Measurements from ENCODE around the gene CRABP2. TPM values are rescaled to one million over a fixed set of nuclear protein-coding genes. Genes with fewer than 3 reads are reported as not detected.
A peak's percentile ranks its signal among the peaks of the same experiment; 100 is the strongest.

The CRABP2 gene
- total RNA-seq, 2 experiments from 2014 or later, result 3.2 to 4.2 TPM

DNA sequence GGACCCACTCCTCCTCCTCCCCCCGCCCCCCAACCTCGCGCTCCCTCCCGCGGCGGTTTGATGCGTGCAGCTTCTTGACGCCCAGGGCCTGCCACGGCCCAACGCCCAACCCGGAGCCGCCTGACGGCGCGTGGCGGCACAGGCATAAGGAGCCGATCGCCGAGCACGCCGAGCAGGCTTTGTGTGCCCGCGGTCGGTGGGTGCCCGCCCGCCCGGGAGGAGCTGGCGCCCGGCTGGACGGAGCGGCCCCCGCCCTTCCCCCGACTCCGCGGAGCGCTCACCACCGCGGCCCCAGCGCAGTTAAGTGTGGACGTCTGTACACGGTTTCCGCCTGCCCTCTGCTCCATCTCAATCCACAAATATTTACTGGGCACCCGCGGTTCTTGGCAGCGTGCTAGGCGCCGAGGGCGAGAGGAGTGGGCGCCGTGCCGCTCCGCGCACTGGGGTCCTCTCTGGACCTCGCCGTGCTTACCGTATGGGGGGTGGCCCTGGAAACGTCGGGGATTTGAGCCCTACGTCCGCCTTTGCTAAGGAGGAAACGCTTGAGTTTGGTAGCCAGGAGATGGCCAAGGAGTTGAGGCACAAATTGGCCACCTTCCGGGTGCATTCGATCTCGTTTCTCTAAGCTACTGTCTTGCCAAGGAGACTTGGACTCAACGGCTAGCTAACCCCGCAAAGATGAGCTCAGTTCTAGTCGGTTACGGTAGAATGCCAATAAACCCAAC, 46.5 kb upstream of the CRABP2 start:
- peak overlapping the region; percentile 85 for H3K27ac Mint-ChIP-seq
- H3K9me3 ChIP-seq (ENCODE audit: control insufficient read depth in 1 of 2, insufficient read depth in 1 of 2, low read length in 2 of 2), result no peaks in the 10 kb centered on the region
- ATAC-seq (ENCODE audit: poor library complexity) (peak; percentile 85), DNase-seq (peak; percentile 95 to 99 (median 98))
- peaks cover 50% of the 10 kb centered on the region for H3K4me1 ChIP-seq (ENCODE audit: insufficient read depth, low read length)
- intact Hi-C loops (cut with DNase I, micrococcal nuclease), result loop anchor here (1.0 to 2.0 kb wide), 3 partner anchors 11 to 23 kb away; partner anchors contain the start of genes ISG20L2 (in 2 of the 2), METTL25B (in 2 of the 2) and MRPL24 (in 2 of the 2)
- ChIA-PET CTCF (interaction anchor here (0.6 to 2.6 kb wide), 5 partner anchors 10 to 62 kb away, joined by 3 to 30 read pairs (median 4); partner anchors contain the start of genes METTL25B, MRPL24 and PRCC), POLR2A (interaction anchor here (0.7 to 3.8 kb wide), 9 partner anchors 11 to 251 kb away, joined by 3 to 74 read pairs (median 7); partner anchors contain the start of genes ISG20L2, MEF2D, METTL25B and MRPL24)
- H3K27ac ChIP-seq (ENCODE audit: low read depth in 1 of 2, low read length in 2 of 2), result peak overlapping the region; percentile 61 to 86
- no peaks in the 10 kb centered on the region for H3K27me3 ChIP-seq (ENCODE audit: control insufficient read depth in 1 of 2, insufficient read depth in 2 of 2, low read length in 2 of 2)
- H3K4me1 Mint-ChIP-seq (ENCODE audit: low read depth), result peaks cover 60% of the 10 kb centered on the region
- H3K36me3 Mint-ChIP-seq (ENCODE audit: low read depth), result peaks cover 17% of the 10 kb centered on the region
- no peaks in the 10 kb centered on the region for H3K9me3 Mint-ChIP-seq
- peak overlapping the region; percentile 91 for H3K4me3 Mint-ChIP-seq
- TF ChIP-seq, protein P1, sequence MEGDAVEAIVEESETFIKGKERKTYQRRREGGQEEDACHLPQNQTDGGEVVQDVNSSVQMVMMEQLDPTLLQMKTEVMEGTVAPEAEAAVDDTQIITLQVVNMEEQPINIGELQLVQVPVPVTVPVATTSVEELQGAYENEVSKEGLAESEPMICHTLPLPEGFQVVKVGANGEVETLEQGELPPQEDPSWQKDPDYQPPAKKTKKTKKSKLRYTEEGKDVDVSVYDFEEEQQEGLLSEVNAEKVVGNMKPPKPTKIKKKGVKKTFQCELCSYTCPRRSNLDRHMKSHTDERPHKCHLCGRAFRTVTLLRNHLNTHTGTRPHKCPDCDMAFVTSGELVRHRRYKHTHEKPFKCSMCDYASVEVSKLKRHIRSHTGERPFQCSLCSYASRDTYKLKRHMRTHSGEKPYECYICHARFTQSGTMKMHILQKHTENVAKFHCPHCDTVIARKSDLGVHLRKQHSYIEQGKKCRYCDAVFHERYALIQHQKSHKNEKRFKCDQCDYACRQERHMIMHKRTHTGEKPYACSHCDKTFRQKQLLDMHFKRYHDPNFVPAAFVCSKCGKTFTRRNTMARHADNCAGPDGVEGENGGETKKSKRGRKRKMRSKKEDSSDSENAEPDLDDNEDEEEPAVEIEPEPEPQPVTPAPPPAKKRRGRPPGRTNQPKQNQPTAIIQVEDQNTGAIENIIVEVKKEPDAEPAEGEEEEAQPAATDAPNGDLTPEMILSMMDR (IDR thresholded peaks at IDR 0.05), result no peak
- no peaks in the 10 kb centered on the region for H3K36me3 ChIP-seq (ENCODE audit: insufficient read depth, low read length)
- no peaks in the 10 kb centered on the region for H3K27me3 Mint-ChIP-seq
- H3K4me3 ChIP-seq (ENCODE audit: low read length), result peak overlapping the region; percentile 97

DNA sequence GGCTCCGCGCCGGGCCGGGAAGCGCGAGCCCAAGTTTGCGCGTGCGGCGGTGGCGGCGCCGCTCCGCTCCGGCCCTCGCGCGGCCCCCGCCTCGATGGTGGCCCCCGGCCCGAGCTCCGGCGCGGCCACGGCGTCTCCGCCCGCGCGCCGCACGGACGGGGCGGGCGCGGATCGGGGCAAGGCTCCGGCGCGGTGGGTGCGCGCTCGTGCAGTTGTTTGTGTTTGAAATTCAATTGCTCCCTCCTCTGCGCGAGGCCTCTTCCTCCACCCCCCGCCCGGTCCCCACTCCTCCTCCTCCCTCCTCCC, 46.0 kb upstream of the CRABP2 start, which contains the start of gene HDGF:
Gene HDGF (minus strand): TSS at position 225 of the 306 bp plus-strand sequence. CDS start 246 bp downstream, outside the sequence.
- intact Hi-C loops (cut with DNase I, micrococcal nuclease), result loop anchor here (1.0 to 2.0 kb wide), 2 partner anchors 10 to 23 kb away; partner anchors contain the start of genes MRPL24 (in 2 of the 2), ISG20L2 (in 1 of the 2) and METTL25B (in 1 of the 2)
- Mint-ChIP-seq H3K36me3 (ENCODE audit: low read depth) (peaks cover 17% of the 10 kb centered on the region), H3K4me1 (ENCODE audit: low read depth) (peaks cover 65% of the 10 kb centered on the region), H3K4me3 (peak within 1 kb of the TSS; percentile 96), H3K27me3 (no peaks in the 10 kb centered on the region), H3K27ac (peak within 1 kb of the TSS; percentile 85), H3K9me3 (no peaks in the 10 kb centered on the region)
- DNase-seq (no peak), ATAC-seq (ENCODE audit: poor library complexity) (no peak)
- ChIA-PET POLR2A (interaction anchor here (1.2 to 3.8 kb wide), 8 partner anchors 10 to 250 kb away, joined by 3 to 74 read pairs (median 8); partner anchors contain the start of genes ISG20L2, MEF2D, METTL25B and MRPL24), CTCF (interaction anchor here (1.5 to 2.6 kb wide), 3 partner anchors 9 to 25 kb away, joined by 3 to 30 read pairs (median 8); partner anchors contain the start of genes METTL25B and PRCC)
- TF ChIP-seq, protein P1 (IDR thresholded peaks at IDR 0.05), result no peak
- peak within 1 kb of the TSS; percentile 97 for H3K4me3 ChIP-seq (ENCODE audit: low read length)
- no peaks in the 10 kb centered on the region for H3K36me3 ChIP-seq (ENCODE audit: insufficient read depth, low read length)
- H3K4me1 ChIP-seq (ENCODE audit: insufficient read depth, low read length), result peaks cover 55% of the 10 kb centered on the region
- H3K27me3 ChIP-seq (ENCODE audit: control insufficient read depth in 1 of 2, insufficient read depth in 2 of 2, low read length in 2 of 2), result no peaks in the 10 kb centered on the region
- peak within 1 kb of the TSS; percentile 70 to 86 for H3K27ac ChIP-seq (ENCODE audit: low read depth in 1 of 2, low read length in 2 of 2)
- H3K9me3 ChIP-seq (ENCODE audit: control insufficient read depth in 1 of 2, insufficient read depth in 1 of 2, low read length in 2 of 2), result no peaks in the 10 kb centered on the region

DNA sequence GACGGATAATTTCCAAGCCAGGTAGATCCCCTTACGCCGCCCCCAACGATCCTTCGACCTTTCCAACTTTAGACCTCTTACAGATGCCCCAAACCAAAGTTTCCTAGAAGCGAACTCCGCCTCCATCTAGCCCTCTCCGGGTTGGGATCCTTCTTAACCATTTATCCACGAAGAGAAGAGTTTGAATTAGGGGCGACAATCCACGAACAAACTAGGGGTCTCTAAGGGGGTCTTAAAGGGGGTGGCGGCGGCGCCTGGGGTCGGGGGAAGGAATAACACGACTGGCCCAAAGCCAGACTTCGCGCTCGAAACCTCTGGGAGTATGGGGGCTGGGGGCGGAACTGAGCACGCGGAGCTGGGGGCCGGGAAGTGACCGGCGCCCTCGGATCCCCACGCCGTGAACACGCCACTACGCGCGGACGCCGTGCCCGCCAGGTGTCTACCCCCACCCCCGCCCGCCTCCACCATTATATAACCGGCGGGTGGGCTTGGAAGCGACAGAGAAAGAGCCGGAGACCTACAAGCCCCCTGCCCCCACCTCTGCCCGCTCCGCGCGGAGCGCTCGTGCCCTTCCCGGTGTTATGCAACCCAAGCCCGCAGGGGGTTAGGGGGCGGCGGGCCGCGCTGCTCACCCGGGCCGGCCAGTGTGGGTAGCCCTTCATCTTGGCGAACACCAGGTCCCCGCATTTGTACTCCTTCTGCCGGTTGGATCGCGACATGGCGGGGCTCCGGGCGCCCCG, 45.5 kb upstream of the CRABP2 start:
- ChIA-PET CTCF (interaction anchor here (1.5 to 2.6 kb wide), 3 partner anchors 9 to 24 kb away, joined by 3 to 30 read pairs (median 8); partner anchors contain the start of genes METTL25B and PRCC), POLR2A (interaction anchor here (0.7 to 3.8 kb wide), 9 partner anchors 10 to 250 kb away, joined by 3 to 74 read pairs (median 7); partner anchors contain the start of genes ISG20L2, MEF2D, METTL25B and MRPL24)
- H3K4me1 ChIP-seq (ENCODE audit: insufficient read depth, low read length), result peaks cover 61% of the 10 kb centered on the region
- peak overlapping the region; percentile 70 to 80 for H3K27ac ChIP-seq (ENCODE audit: low read depth in 1 of 2, low read length in 2 of 2)
- no peaks in the 10 kb centered on the region for H3K27me3 ChIP-seq (ENCODE audit: control insufficient read depth in 1 of 2, insufficient read depth in 2 of 2, low read length in 2 of 2)
- DNase-seq, result peak in 11 of 14 experiments; percentile 26 to 68 (median 38)
- Mint-ChIP-seq H3K36me3 (ENCODE audit: low read depth) (peaks cover 20% of the 10 kb centered on the region), H3K4me3 (peak overlapping the region; percentile 96), H3K27me3 (no peaks in the 10 kb centered on the region), H3K4me1 (ENCODE audit: low read depth) (peaks cover 70% of the 10 kb centered on the region), H3K27ac (peak overlapping the region; percentile 85), H3K9me3 (no peaks in the 10 kb centered on the region)
- H3K36me3 ChIP-seq (ENCODE audit: insufficient read depth, low read length), result no peaks in the 10 kb centered on the region
- peak overlapping the region; percentile 97 for H3K4me3 ChIP-seq (ENCODE audit: low read length)
- intact Hi-C loops (cut with DNase I, micrococcal nuclease), result loop anchor here (1.0 to 2.0 kb wide), 2 partner anchors 10 to 22 kb away; partner anchors contain the start of genes MRPL24 (in 2 of the 2), ISG20L2 (in 1 of the 2) and METTL25B (in 1 of the 2)
- peak; percentile 24 for ATAC-seq (ENCODE audit: poor library complexity)
- TF ChIP-seq, protein P1 (IDR thresholded peaks at IDR 0.05), result no peak
- no peaks in the 10 kb centered on the region for H3K9me3 ChIP-seq (ENCODE audit: control insufficient read depth in 1 of 2, insufficient read depth in 1 of 2, low read length in 2 of 2)
